GM23338 (cell line): ENCODE measurements around the gene AMBP. TPM values are rescaled to one million over a fixed set of nuclear protein-coding genes. Genes with fewer than 3 reads are reported as not detected.

Experiments used
- ATAC-seq: fragments of 200-7000 bp; cut with Tn5 transposase; 3 replicates; pipeline ENCODE4 v1.9.1; 2020
- DNase-seq: peaks from one replicate; pipeline ENCODE4 v3.0.0-alpha.2; 2015; ENCODE audit warnings: low spot score
- H2AFZ ChIP-seq: fragments of 200-600 bp; sonication (generic); 2 replicates; pipeline ENCODE4 v1.8.0; 2016; ENCODE audit warnings: antibody characterized with exemption, mild to moderate bottlenecking, moderate library complexity
- H3F3A ChIP-seq: fragments of 200-600 bp; sonication (generic); replicated peaks from 2 replicates; pipeline ENCODE4 v1.8.0; 2017; ENCODE audit warnings: antibody characterized with exemption, mixed run types, low read depth
- H3K27ac ChIP-seq: fragments of 200-600 bp; sonication (generic); 2 replicates; pipeline ENCODE4 v1.6.1; 2016; ENCODE audit warnings: low read depth
- H3K27me3 ChIP-seq: fragments of 200-600 bp; sonication (generic); 2 replicates; pipeline ENCODE4 v1.8.0; 2016; ENCODE audit warnings: mild to moderate bottlenecking, mixed run types, moderate library complexity; ENCODE audit not compliant: insufficient read depth
- H3K36me3 ChIP-seq: fragments of 200-600 bp; sonication (generic); 2 replicates; pipeline ENCODE4 v1.8.0; 2016; ENCODE audit warnings: mild to moderate bottlenecking; ENCODE audit not compliant: insufficient read depth
- H3K4me1 ChIP-seq: fragments of 200-600 bp; sonication (generic); 2 replicates; pipeline ENCODE4 v1.8.0; 2016; ENCODE audit warnings: mild to moderate bottlenecking, moderate library complexity; ENCODE audit not compliant: insufficient read depth
- H3K4me2 ChIP-seq: fragments of 200-600 bp; sonication (generic); 2 replicates; pipeline ENCODE4 v1.7.1; 2017; ENCODE audit warnings: mixed run types
- H3K4me3 ChIP-seq: fragments of 200-600 bp; sonication (generic); 2 replicates; pipeline ENCODE4 v1.6.1; 2016; ENCODE audit warnings: mixed run types
- H3K79me2 ChIP-seq: fragments of 200-600 bp; sonication (generic); replicated peaks from 2 replicates; pipeline ENCODE4 v1.8.0; 2017; ENCODE audit warnings: mild to moderate bottlenecking; ENCODE audit not compliant: insufficient read depth
- H3K9me2 ChIP-seq: fragments of 200-600 bp; sonication (generic); 2 replicates; pipeline ENCODE4 v1.8.0; 2017; ENCODE audit not compliant: insufficient read depth
- H4K20me1 ChIP-seq: fragments of 200-600 bp; sonication (generic); replicated peaks from 2 replicates; pipeline ENCODE4 v1.8.0; 2017; ENCODE audit warnings: mild to moderate bottlenecking; ENCODE audit not compliant: insufficient read depth
- H3K27ac Mint-ChIP-seq: 2 replicates; pipeline ENCODE4 v1.8.0; 2020; ENCODE audit warnings: inconsistent platforms, mild to moderate bottlenecking, moderate library complexity, mixed read lengths
- H3K27me3 Mint-ChIP-seq: 3 replicates; pipeline ENCODE4 v1.8.0; 2022; ENCODE audit warnings: low read depth, mild to moderate bottlenecking, moderate library complexity, mixed read lengths, inconsistent platforms; ENCODE audit not compliant: insufficient read depth, poor library complexity
- H3K36me3 Mint-ChIP-seq: 3 replicates; pipeline ENCODE4 v1.8.0; 2021; ENCODE audit warnings: low read depth, mild to moderate bottlenecking, inconsistent platforms, moderate library complexity, mixed read lengths
- H3K4me1 Mint-ChIP-seq: 3 replicates; pipeline ENCODE4 v1.8.0; 2020; ENCODE audit warnings: mild to moderate bottlenecking, inconsistent platforms, mixed read lengths
- H3K4me3 Mint-ChIP-seq: 3 replicates; pipeline ENCODE4 v1.8.0; 2021; ENCODE audit warnings: moderate library complexity, mild to moderate bottlenecking, inconsistent platforms, mixed read lengths
- H3K9me3 Mint-ChIP-seq: 3 replicates; pipeline ENCODE4 v1.8.0; 2020; ENCODE audit warnings: moderate library complexity, mild to moderate bottlenecking, inconsistent platforms, mixed read lengths
- CREB1 ChIP-seq: fragments of 250-450 bp; sonication (Bioruptor Pico); IDR thresholded peaks from 2 replicates; pipeline ENCODE4 v1.5.0; 2020; ENCODE audit warnings: low read depth, mild to moderate bottlenecking, moderate library complexity
- EZH2phosphoT487 ChIP-seq: fragments of 200-600 bp; sonication (generic); IDR thresholded peaks from one replicate; pipeline ENCODE4 v1.8.1; 2018; ENCODE audit warnings: antibody characterized with exemption; ENCODE audit not compliant: unreplicated experiment
- NANOG ChIP-seq: IDR thresholded peaks from 2 replicates; pipeline ENCODE4 v1.6.1; 2016; ENCODE audit warnings: antibody characterized with exemption, borderline replicate concordance
- POLR2AphosphoS5 ChIP-seq: IDR thresholded peaks from 2 replicates; pipeline ENCODE4 v1.6.1; 2016; ENCODE audit warnings: antibody characterized with exemption, low read depth
- STAT1 ChIP-seq: IDR thresholded peaks from one replicate; pipeline ENCODE4 v1.6.1; 2016; ENCODE audit warnings: antibody characterized with exemption; ENCODE audit not compliant: unreplicated experiment
- ZNF114 ChIP-seq: fragments of 250-450 bp; sonication (Bioruptor Pico); IDR thresholded peaks from 2 replicates; pipeline ENCODE4 v1.5.0; 2020; ENCODE audit warnings: mild to moderate bottlenecking, moderate library complexity
- ZNF331 ChIP-seq: fragments of 250-450 bp; sonication (Bioruptor Pico); IDR thresholded peaks from 2 replicates; pipeline ENCODE4 v1.5.0; 2020; ENCODE audit warnings: low read depth, mild to moderate bottlenecking, moderate library complexity
- polyA plus RNA-seq: library from polyadenylated mRNA; unstranded; fragments of >200 nt; fragmentation: Nextera tagmentation; extraction: Ambion mirVana; gene quantifications from 2 replicates; pipeline ENCODE4 v1.2.1, GENCODE V29; 2016
- total RNA-seq: library from RNA; depleted of rRNA; stranded (reverse); fragments of >200 nt; shearing (Covaris generic); gene quantifications from 2 replicates; pipeline ENCODE4 v1.2.3, GENCODE V29; 2014
- TF ChIP-seq, protein P1 (sequence below), 2 experiments: fragments of 200-600 bp in 1 of 2; sonication (generic) in 1 of 2; conservative IDR thresholded peaks; 2 replicates each; pipeline versions ENCODE4 v1.5.1 to v1.6.1; 2016 to 2017; ENCODE audit warnings: antibody characterized with exemption in 2 of 2, low read depth in 2 of 2, mild to moderate bottlenecking in 2 of 2, moderate library complexity in 1 of 2
- TF ChIP-seq, protein P2 (sequence below): IDR thresholded peaks from 2 replicates; pipeline ENCODE4 v1.6.1; 2016; ENCODE audit warnings: antibody characterized with exemption

AMBP gene
- total and polyA plus RNA-seq, 2 experiments from 2014 or later, result 1.3 to 2.0 TPM

DNA sequence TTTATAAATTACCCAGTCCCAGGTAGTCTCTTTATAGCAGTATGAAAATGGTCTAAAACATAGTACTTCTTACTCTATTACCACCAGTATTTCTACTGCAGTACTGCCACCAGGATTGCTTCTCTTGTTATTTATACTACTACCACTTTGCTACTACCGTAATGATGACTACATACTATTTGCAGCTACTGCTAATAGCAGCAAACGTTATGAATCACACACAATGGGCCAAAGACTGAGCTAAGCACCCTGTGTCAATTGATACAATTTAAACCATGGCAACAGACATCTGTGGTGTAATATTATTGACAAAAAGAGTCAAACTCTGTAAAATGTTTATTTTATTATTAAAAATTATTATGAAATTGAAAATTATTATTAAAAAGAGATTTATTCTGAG lies 36.3 kb upstream of the AMBP start:
- DNase-seq (no peak), ATAC-seq (no peak)
- TF ChIP-seq, protein P1, sequence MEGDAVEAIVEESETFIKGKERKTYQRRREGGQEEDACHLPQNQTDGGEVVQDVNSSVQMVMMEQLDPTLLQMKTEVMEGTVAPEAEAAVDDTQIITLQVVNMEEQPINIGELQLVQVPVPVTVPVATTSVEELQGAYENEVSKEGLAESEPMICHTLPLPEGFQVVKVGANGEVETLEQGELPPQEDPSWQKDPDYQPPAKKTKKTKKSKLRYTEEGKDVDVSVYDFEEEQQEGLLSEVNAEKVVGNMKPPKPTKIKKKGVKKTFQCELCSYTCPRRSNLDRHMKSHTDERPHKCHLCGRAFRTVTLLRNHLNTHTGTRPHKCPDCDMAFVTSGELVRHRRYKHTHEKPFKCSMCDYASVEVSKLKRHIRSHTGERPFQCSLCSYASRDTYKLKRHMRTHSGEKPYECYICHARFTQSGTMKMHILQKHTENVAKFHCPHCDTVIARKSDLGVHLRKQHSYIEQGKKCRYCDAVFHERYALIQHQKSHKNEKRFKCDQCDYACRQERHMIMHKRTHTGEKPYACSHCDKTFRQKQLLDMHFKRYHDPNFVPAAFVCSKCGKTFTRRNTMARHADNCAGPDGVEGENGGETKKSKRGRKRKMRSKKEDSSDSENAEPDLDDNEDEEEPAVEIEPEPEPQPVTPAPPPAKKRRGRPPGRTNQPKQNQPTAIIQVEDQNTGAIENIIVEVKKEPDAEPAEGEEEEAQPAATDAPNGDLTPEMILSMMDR (conservative IDR thresholded peaks at IDR 0.05; ENCODE audit: low read depth in 2 of 2), result no peak
- TF ChIP-seq, protein P2, sequence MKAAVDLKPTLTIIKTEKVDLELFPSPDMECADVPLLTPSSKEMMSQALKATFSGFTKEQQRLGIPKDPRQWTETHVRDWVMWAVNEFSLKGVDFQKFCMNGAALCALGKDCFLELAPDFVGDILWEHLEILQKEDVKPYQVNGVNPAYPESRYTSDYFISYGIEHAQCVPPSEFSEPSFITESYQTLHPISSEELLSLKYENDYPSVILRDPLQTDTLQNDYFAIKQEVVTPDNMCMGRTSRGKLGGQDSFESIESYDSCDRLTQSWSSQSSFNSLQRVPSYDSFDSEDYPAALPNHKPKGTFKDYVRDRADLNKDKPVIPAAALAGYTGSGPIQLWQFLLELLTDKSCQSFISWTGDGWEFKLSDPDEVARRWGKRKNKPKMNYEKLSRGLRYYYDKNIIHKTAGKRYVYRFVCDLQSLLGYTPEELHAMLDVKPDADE, result no peak
- no peak for TF ChIP-seq ZNF114
- TF ChIP-seq ZNF331 (CRISPR knock-in tag), result no peak
- no peak for TF ChIP-seq POLR2AphosphoS5
- no peak for TF ChIP-seq CREB1 (CRISPR knock-in tag)
- no peak for TF ChIP-seq NANOG
- TF ChIP-seq STAT1, result no peak
- Histone ChIP-seq H3K4me3 (no peak overlapping the region), H2AFZ (no peak overlapping the region), H3K27ac (no peak overlapping the region), H3F3A (no peaks in the 10 kb centered on the region), H3K27me3 (no peaks in the 10 kb centered on the region), H3K79me2 (no peaks in the 10 kb centered on the region), H3K36me3 (no peaks in the 10 kb centered on the region), H3K9me2 (no peaks in the 10 kb centered on the region), H3K4me2 (no peak overlapping the region), H3K4me1 (no peaks in the 10 kb centered on the region), H4K20me1 (no peaks in the 10 kb centered on the region)
- Mint-ChIP-seq H3K4me1 (peaks cover 5% of the 10 kb centered on the region; the same call in 1 of the 3 replicates), H3K27me3 (peaks cover 5% of the 10 kb centered on the region), H3K27ac (no peak overlapping the region), H3K36me3 (no peaks in the 10 kb centered on the region; the same call in 2 of the 3 replicates), H3K9me3 (no peaks in the 10 kb centered on the region), H3K4me3 (no peak overlapping the region)

DNA sequence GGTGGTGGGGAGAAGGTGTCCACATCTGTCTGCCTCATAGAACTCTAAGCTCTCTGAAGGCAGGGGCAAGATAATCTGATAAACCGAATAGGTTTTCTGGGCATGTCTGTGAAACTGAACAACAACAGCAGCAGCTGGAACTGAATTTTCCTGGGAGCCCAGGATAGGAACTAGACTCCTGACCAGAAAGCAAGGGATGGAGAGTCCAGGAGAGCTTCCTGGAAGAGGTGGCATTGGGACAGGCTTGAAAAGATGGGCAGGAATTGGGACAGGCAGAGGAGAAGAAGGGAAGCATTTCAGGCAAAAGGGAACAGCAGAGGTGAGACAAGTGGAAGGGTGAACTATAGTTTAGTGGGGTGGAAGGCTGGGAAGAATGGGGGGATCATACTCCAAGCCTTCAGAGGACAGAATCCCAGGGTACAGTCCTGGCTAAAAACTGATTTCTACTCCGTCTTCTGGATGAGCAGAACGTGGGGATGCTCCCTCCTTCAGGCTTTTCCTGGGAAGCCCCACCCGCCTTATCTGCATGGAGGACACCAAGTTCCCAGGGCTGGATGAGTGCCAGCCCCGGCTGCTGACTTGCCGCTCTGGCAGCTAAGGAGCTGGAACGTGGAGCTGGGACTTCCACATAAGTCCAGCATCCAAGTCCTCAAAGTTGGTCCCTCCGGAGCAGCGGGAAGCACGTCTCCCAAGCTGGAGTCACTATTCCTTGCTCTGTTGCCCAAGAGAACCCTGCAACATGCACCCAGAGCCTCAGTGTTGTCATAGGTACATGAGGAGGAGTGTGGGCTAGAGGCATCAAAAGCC lies 34.9 kb upstream of the AMBP start:
- H3K4me3 ChIP-seq, result no peak overlapping the region
- Mint-ChIP-seq H3K4me1 (peaks cover 11% of the 10 kb centered on the region), H3K27me3 (peaks cover 10% of the 10 kb centered on the region), H3K9me3 (no peaks in the 10 kb centered on the region), H3K4me3 (no peak overlapping the region), H3K27ac (no peak overlapping the region), H3K36me3 (no peaks in the 10 kb centered on the region; the same call in 2 of the 3 replicates)
- no peak overlapping the region for H3K27ac ChIP-seq
- ATAC-seq (no peak), DNase-seq (no peak)
- TF ChIP-seq CREB1 (CRISPR knock-in tag) (no peak), EZH2phosphoT487 (no peak), STAT1 (no peak)
- TF ChIP-seq, protein P1 (conservative IDR thresholded peaks at IDR 0.05; ENCODE audit: low read depth in 2 of 2), result no peak
- H4K20me1 ChIP-seq, result no peaks in the 10 kb centered on the region
- H3K4me1 ChIP-seq, result no peaks in the 10 kb centered on the region; the same call in 1 of the 2 replicates
- H3F3A ChIP-seq, result no peaks in the 10 kb centered on the region
- H3K27me3 ChIP-seq, result 0 out of 2 replicates have a peak, but pooled peaks cover 6% of the 10 kb centered on the region
- H2AFZ ChIP-seq, result no peak overlapping the region
- H3K36me3 ChIP-seq, result no peaks in the 10 kb centered on the region
- H3K9me2 ChIP-seq, result no peaks in the 10 kb centered on the region
- no peak overlapping the region for H3K4me2 ChIP-seq
- no peaks in the 10 kb centered on the region for H3K79me2 ChIP-seq
